Gastroesophageal sphincter (tissue), 4 donors: ENCODE results near the gene SOX6. TPM values are rescaled to one million over a fixed set of nuclear protein-coding genes. Genes with fewer than 3 reads are reported as not detected.

ENCODE experiments used
- ATAC-seq: fragments of 150-250 bp; one replicate; pipeline ENCODE4 v1.9.1; 2016; ENCODE audit warnings: mild to moderate bottlenecking, moderate library complexity
- H3K27ac ChIP-seq, 4 donors: fragments of 200-600 bp; sonication (generic) in 3 of 4; 1 replicate in 3 of 4; 2 replicates in 1 of 4; pipeline ENCODE4 v1.5.1; 2016 to 2019
- H3K27me3 ChIP-seq: fragments of 200-600 bp; sonication (generic); one replicate; pipeline ENCODE4 v1.5.1; 2019
- H3K36me3 ChIP-seq, 2 donors: fragments of 200-600 bp; sonication (generic); one replicate each; pipeline ENCODE4 v1.5.1; 2019; ENCODE audit warnings: control low read depth in 1 of 2
- H3K4me1 ChIP-seq, 3 donors: fragments of 200-600 bp; sonication (generic); 1 replicate in 2 of 3; 2 replicates in 1 of 3; pipeline ENCODE4 v1.5.1; 2016 to 2019; ENCODE audit warnings: control low read depth in 2 of 3
- H3K4me3 ChIP-seq, 2 donors: fragments of 200-600 bp; sonication (generic); one replicate each; pipeline ENCODE4 v1.5.1; 2019; ENCODE audit warnings: mild to moderate bottlenecking in 1 of 2, moderate library complexity in 1 of 2
- H3K9me3 ChIP-seq, 3 donors: fragments of 200-600 bp; sonication (generic); one replicate each; pipeline ENCODE4 v1.5.1; 2017 to 2019; ENCODE audit warnings: control low read depth in 2 of 3
- CTCF ChIP-seq, 4 experiments: fragments of 200-600 bp in 2 of 4; fragments of 450-650 bp in 2 of 4; sonication (generic) in 1 of 4; IDR thresholded peaks; one replicate each; pipeline ENCODE4 v1.5.1; 2017 to 2019; ENCODE audit warnings: antibody characterized with exemption in 4 of 4, mild to moderate bottlenecking in 2 of 4, moderate library complexity in 2 of 4
- EP300 ChIP-seq: sonication (generic); formaldehyde crosslinking; IDR thresholded peaks from one replicate; pipeline ENCODE4 v1.6.1; 2017; ENCODE audit warnings: antibody characterized with exemption, mild to moderate bottlenecking
- POLR2A ChIP-seq, 2 donors: fragments of 450-650 bp; IDR thresholded peaks; one replicate each; pipeline ENCODE4 v1.6.1; 2017; ENCODE audit warnings: antibody characterized with exemption in 2 of 2, mild to moderate bottlenecking in 2 of 2, moderate library complexity in 1 of 2
- POLR2AphosphoS5 ChIP-seq: sonication (generic); formaldehyde crosslinking; IDR thresholded peaks from one replicate; pipeline ENCODE4 v1.6.1; 2017; ENCODE audit warnings: antibody characterized with exemption
- WGBS, 2 donors: methylation state at CpG; one replicate each; pipeline ENCODE4 v1.1.5; 2018; ENCODE audit warnings: low coverage in 1 of 2; 5-methylcytosine and 5-hydroxymethylcytosine counted together
- total RNA-seq, 4 donors: library from RNA; depleted of rRNA; stranded (reverse); fragments of >200 nt; gene quantifications; one replicate each; pipeline ENCODE4 v1.1.0, GENCODE V29; 2016

The SOX6 gene
- total RNA-seq, 4 donors from 2014 or later = 1.2 to 21.9 (median 6.5) TPM

GRCh38 chr11:16292167-16292859 lies 64.0 kb downstream of the SOX6 start:
- ATAC-seq = no peak

GRCh38 chr11:16291729-16292128 lies 64.6 kb downstream of the SOX6 start:
- H3K36me3 ChIP-seq = no peaks in the 10 kb centered on the region
- TF ChIP-seq POLR2A (IDR thresholded peaks at IDR 0.05) (no peak), POLR2AphosphoS5 (no peak), CTCF (IDR thresholded peaks at IDR 0.05) (no peak), EP300 (no peak)
- H3K9me3 ChIP-seq = no peaks in the 10 kb centered on the region
- no peak overlapping the region for H3K4me3 ChIP-seq
- H3K4me1 ChIP-seq = peaks cover 0 to 13% (median 0%) of the 10 kb centered on the region in 3 donors
- no peak overlapping the region for H3K27ac ChIP-seq
- no peak for ATAC-seq
- WGBS, 2 donors = 39 to 52% methylated on average over 1 of the region's 1 CpG
- no peaks in the 10 kb centered on the region for H3K27me3 ChIP-seq

More at GRCh38 chr11:16292167-16292859, 64.0 kb downstream of the SOX6 start:
- H3K4me1 ChIP-seq = peaks cover 0 to 13% (median 0%) of the 10 kb centered on the region in 3 donors
- H3K27me3 ChIP-seq = no peaks in the 10 kb centered on the region
- no peaks in the 10 kb centered on the region for H3K36me3 ChIP-seq
- H3K27ac ChIP-seq = no peak overlapping the region
- TF ChIP-seq EP300 (no peak), POLR2AphosphoS5 (no peak), POLR2A (IDR thresholded peaks at IDR 0.05) (no peak), CTCF (IDR thresholded peaks at IDR 0.05) (no peak)
- no peak overlapping the region for H3K4me3 ChIP-seq
- 50 to 51% methylated on average over 6 to 8 of the region's 8 CpGs for WGBS, 2 donors
- no peaks in the 10 kb centered on the region for H3K9me3 ChIP-seq

GRCh38 chr11:16289541-16289940 lies 66.8 kb downstream of the SOX6 start:
- TF ChIP-seq EP300 (no peak), POLR2AphosphoS5 (no peak), POLR2A (IDR thresholded peaks at IDR 0.05) (no peak), CTCF (IDR thresholded peaks at IDR 0.05) (no peak)
- Histone ChIP-seq H3K27me3 (no peaks in the 10 kb centered on the region), H3K9me3 (no peaks in the 10 kb centered on the region), H3K4me1 (peaks cover 0 to 13% (median 0%) of the 10 kb centered on the region in 3 donors), H3K27ac (no peak overlapping the region), H3K36me3 (no peaks in the 10 kb centered on the region), H3K4me3 (no peak overlapping the region)
- 89 to 93% methylated on average over 3 of the region's 3 CpGs for WGBS, 2 donors
- ATAC-seq = no peak

GRCh38 chr11:16287630-16288280 lies 68.6 kb downstream of the SOX6 start:
- Histone ChIP-seq H3K27ac (no peak overlapping the region), H3K4me3 (no peak overlapping the region), H3K4me1 (peaks cover 0 to 2% (median 0%) of the 10 kb centered on the region in 3 donors), H3K27me3 (no peaks in the 10 kb centered on the region), H3K36me3 (no peaks in the 10 kb centered on the region), H3K9me3 (no peaks in the 10 kb centered on the region)
- TF ChIP-seq EP300 (no peak), POLR2A (IDR thresholded peaks at IDR 0.05) (no peak)
- WGBS, 2 donors = 89% methylated on average over 2 to 3 of the region's 3 CpGs
- ATAC-seq = no peak

GRCh38 chr11:16286095-16286494 lies 70.3 kb downstream of the SOX6 start:
- no peak overlapping the region for H3K4me3 ChIP-seq
- no peaks in the 10 kb centered on the region for H3K27me3 ChIP-seq
- H3K27ac ChIP-seq = no peak overlapping the region
- TF ChIP-seq CTCF (IDR thresholded peaks at IDR 0.05) = no peak
- no peak for TF ChIP-seq POLR2A (IDR thresholded peaks at IDR 0.05)
- no peak for TF ChIP-seq EP300
- no peaks in the 10 kb centered on the region for H3K36me3 ChIP-seq
- ATAC-seq = no peak
- no peaks in the 10 kb centered on the region for H3K9me3 ChIP-seq
- 30 to 32% methylated on average over 3 of the region's 3 CpGs for WGBS, 2 donors
- no peaks in the 10 kb centered on the region for H3K4me1 ChIP-seq
